Measurements from ENCODE around the gene TMEM63A.

GRCh38 chr1:225848030-225848955 is 33.9 kb downstream of the TMEM63A start:
- no peak for TF ChIP-seq ATF1 (CRISPR knock-in tag; IDR thresholded peaks at IDR 0.05)
- TF ChIP-seq FOXP4 (CRISPR knock-in tag; IDR thresholded peaks at IDR 0.05) = no peak
